ENCODE data around the gene LNX2.

The LNX2 gene

DNA sequence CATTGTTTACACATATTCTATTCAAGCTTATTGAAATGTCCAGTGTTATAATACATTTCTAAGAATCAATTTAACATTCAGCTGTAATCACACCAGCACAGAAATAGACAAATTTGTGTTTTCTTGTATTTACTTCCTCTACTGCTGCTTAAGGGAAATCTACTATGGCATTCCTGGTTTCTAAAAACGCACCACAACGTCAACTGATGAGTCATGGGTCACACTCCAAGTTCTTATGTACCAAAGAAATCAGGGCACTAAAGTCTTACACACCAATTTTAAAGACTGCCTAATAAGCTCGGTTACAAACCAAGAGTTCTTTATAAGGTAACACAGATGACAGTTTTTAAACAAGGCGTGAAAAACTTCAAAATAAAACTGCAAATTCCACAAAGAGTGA, 13.2 kb downstream of the LNX2 start:
- DNase-seq (ENCODE audit: low read depth), result peak; percentile 42

DNA sequence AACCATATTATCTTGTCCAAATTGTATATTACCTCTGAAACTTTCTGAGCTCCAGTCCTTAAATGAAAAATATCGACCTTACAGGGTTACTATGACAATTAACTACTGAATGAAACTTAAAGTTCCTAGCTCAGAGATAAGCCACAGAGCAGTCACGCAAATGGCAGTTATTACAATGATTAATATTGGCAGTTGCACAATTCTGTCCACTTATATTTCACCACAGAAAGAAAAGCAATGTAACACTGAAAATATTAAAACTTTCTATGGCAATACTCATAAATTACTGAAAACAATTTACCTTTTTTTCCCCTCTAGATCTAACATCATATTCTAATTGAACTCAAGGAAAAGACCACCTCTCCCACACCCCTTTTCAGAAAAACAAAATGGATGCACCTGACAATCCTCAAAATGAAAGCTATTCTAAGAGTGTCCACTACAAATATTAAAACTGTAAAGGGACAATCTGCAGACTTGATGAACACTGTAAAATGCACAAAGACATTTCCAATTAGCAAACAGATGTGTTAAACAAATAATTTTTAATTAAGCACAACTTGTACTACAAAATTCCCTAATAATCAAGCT, 14.6 kb downstream of the LNX2 start:
- DNase-seq (ENCODE audit: low read depth), result no peak

DNA sequence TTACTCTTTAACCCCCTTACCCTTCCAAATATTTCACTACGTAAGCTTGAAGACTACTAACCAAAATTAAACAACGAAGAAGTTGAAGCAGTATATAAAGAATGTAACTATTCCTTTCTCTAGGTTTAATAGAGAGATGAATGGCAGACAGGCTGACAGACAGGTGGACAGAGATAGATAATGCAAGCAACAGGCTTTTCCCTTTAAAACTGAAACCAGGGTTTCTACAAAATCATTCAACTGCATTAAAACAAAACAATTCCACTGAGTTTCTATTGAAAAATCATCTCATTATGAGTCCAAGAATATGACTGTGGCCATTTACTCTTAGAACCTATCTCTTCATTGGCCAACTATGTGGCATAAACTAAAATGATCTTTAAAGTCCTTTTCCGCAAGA, 15.2 kb downstream of the LNX2 start:
- DNase-seq (ENCODE audit: low read depth), result no peak

DNA sequence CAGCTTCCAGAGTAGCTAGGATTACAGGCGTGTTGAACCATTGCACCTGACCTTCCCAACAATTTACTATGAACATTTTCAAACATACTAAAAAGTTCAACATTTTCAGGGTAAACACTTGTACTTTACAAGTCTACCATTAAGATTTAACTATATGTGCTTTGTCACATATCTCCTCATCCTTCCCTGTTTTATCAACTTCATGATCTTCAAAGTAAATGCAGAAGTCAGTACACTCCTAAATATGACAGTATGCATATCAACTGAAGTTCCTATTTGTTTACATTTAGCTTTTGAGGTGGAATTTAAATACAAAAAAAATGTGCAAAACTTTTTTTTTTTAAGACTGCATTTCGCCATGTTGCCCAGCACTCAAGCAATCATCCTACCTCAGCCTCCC, 18.5 kb downstream of the LNX2 start:
- no peak for DNase-seq (ENCODE audit: low read depth)

DNA sequence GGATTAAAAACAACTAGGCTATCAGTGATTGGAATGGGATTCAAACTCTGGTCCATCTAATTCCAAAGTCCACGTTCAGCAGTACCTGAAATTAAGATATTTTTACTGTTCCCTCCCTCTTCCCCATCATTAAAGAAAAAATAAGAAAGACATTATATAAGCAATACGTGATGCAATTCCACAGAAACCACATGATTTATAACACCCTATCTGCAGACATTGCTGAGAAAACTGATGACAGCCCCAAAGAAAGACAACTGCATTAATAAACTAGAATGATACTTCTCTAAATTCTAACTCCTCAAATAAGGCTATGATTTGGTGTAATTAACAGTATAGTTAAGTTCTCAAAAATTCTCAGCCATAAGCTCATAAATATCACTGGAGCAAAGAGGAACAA, 19.1 kb downstream of the LNX2 start:
- DNase-seq (ENCODE audit: low read depth), result no peak

DNA sequence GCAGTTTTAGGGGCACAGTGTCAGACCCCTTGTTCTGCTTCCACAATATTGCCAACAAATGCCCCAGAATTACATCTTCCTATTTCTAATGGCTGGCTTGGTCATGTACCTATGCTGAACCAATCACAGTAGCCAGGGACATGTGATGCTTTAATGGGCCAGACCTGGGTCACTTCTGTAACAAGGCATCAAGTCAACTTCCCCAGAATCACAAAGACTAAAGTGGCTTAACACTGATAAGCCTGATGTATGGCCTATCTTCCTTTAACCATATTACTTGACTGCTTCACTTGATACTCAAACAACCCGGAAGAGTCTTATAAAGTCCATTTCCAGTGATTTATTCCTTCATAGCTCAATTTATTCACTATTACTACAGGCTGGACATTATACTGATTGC, 19.6 kb downstream of the LNX2 start:
- no peak for DNase-seq (ENCODE audit: low read depth)

DNA sequence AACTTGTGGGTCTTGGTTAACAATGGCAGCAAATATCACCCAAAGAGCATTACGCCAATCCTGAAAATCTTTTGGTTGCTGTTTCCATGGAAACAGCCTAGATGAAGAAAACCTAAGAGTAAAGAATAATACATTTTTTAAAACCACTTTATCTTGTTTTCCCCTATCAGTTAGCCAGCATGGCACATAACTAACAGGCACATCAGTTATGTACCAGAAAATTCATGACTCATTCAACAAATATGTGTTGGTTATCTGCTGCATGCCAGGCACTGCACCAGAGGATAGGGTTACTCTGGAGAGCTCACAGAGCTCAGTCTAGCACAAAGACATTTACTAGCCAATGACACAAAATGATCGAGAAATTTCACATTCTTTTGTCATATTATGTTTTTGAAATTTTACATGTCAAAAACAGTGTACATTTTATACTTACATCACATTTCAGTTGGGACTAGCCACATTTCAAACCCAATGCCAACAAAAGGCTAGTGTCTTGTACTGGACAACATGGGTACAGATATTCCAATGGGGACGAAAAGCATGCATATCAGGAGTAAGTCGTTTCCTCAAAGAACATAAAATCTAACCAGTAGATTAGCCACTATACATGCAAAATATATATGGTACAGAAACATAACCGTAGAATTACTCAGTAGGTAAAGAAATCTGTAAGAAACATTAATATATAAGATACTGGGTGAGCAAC, 20.3 kb downstream of the LNX2 start:
- DNase-seq (ENCODE audit: low read depth), result no peak

DNA sequence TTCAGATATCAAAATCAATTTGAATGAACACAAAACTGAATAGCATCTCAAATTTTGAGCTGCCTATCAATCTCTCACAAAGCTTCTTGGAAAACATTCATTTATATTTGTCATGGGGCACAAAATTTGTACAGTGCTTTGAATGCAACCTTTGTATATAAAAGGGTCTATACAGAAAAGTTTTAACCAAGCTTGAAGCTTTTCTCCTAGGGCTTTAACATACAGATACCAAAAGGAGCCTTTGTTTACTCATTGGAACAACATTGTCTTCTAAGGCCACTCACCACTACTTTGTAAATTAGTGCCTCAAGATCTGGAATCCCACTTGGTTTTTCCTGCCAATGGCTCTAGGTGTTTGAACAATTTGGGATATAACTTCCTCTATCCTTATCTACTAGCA, 21.2 kb downstream of the LNX2 start:
- no peak for DNase-seq (ENCODE audit: low read depth)

DNA sequence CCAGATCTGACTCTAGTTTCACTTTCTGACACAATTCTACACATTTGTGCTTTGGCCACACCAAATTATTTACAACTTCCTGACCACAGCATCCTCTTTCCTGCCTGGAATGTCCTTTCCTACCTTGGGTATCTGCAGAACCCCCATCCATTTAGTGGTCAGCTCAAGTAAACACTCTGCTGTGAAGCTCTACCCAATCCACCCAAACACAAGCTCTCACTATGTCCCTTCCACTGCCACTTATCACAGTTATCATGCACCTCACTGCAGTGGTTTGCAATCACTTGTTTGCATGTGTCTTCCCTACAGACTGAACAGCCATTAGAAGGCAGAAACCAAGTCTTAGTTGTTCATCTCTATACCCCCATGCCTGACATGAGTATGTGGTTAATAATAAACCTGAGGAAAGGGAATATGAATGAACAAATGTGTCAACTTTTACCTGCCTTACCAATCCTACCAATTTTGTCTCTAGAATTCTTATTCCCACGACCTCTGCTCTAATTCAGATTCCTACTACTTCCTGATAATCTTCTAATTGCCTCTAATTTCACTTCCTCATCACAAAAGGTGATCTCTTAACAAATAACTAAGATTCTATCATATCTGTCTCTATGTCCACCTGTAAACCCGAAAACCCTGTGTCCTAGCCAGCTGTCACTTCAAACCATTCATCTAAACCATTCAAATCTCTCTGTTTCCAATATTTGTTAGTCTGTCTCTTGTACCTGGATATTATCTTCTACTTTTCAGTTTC, 25.1 kb downstream of the LNX2 start:
- no peak for DNase-seq (ENCODE audit: low read depth)

DNA sequence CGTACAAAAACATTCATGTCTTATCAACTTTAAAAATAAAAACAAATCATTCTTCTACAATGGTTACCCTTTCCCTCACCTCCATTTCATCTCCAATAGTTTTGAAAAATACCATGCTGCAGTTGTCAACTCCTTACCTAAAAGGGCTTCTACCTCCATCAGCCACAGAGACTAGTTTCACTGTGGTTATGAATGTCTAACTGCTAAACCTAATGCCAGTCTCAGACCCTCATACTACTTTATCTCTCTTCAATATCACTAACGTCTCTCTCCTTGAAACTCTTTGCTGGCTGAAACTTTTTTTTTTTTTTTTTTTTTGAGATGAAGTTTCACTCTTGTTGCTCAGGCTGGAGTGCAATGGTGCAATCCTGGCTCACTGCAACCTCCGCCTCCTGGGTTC, 27.1 kb downstream of the LNX2 start:
- no peak for DNase-seq (ENCODE audit: low read depth)

DNA sequence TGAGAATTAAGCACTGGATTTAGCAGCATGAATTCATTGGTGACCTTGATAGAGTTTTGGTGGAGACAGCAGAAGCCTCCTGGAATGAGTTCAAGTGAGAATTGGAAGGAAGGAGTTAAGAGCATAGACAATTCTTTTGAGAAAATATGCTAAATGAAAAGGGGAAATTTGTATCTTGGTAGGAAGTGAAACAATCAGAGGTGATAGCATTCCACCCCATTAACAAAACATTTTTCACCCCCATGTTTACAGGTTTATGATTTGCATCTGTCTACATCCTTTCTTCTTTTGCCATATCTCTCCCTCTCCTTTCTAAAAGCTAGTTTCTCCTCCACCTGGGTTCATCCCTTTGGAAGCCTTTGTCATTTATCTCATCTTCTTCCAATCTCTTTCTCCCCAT, 27.5 kb downstream of the LNX2 start:
- no peak for DNase-seq (ENCODE audit: low read depth)

DNA sequence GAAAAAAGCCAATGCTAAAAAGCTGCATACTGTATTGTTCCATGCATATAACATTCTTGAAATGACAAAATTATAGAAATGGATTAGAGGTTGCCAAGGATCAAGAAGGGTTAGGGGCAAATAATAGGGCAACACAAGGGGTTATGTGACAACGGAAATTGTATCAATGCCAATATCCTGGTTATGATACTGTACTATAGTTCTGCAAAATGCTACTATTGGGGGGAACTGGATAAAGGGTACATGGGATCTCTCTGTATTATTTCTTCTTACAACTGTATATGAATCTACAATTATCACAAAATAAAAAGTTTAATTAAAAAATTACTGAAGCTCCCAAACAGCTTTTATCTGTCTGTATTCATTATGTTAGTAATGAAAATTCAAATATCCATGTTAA, 31.9 kb downstream of the LNX2 start:
- no peak for DNase-seq (ENCODE audit: low read depth)

DNA sequence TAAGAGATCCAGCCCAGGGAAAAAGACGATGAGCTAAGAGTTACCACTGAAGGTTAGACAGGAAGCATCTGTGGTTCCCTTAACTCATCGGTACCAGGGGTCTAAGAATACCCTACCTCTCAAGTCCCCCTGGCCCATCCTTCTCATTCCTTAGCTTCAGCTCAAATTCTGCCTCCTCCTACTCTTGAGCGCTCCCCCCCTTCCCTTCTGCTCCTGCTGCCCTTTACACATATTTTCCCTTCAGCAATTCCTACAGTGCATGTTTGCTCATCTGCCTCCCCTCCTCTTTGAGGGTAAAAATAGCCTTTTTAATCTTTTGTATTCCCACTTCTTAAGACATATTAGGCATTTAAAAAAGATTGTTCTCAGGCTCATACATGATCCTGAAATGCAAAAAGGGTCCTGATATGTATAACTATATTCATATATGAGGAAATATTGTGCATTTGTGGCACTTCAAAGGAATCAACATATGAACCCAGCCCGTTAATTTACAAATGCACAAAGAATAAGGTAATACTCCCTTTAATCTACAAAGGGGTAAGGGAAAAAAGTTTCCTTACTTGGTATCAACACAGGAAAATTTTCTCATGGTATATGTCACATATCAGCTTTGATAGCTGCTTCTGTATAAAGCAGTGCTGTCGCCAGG, 33.1 kb downstream of the LNX2 start:
- no peak for DNase-seq (ENCODE audit: low read depth)

DNA sequence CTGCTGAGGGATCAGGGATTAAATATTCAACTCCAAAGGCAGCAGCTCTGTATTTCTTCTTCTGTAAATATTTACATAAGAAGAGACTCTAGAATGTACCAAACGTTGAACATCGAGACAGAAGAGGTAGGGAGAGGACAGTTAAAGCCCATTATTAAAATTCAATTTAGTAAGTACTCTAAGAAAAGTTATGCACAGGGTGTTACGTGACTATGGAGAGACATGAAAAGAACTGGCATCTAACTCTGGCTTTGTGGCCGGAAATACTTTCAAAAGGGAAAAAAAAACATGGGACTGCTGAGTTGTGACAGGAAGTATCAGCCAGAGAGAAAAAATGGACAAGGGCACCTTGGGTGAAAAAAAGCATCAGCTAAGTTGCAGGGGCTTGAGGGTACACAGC, 36.7 kb downstream of the LNX2 start:
- peak; percentile 25 for DNase-seq (ENCODE audit: low read depth)

DNA sequence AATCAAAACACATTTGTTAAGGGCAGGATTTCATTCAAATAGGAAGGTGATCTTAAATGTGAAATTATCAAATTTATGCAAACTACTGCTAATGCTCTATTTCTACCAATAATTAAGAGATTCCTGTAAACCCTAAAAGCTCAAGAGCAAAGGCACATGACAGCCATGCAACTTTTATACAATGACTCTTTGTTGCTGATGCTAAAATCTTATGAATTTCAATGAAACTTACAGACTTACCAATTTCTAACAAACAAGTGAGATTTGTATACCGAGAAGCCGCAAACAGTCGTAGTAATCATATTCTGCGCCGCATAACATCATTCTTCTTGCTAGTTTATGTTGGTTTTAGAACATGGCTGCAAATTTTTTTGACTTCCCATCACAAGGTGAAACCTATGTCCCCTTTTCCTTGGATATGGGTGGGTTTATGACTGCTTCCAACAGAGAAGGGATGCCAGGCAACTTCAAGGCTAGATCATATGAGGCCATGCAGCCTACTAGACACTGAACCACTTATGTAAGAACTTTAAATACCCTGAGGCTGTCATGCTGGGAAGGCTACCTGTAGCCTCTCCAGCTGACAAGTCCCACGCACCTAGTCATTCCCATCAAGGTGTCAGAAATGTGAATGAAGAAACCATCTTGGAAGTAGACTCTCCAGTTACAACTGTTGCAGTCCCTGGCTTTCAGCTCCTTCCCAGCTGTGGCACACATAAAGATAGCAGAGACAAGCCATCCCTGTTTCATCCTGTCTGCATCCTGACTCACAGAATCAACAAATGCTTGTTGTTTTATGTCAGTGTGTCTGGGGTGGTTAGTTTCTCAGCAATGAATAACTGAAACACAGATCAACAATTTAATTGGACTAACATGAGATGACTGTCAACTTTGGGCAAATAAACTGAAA, 42.0 kb downstream of the LNX2 start:
- DNase-seq (ENCODE audit: low read depth), result peak; percentile 31

DNA sequence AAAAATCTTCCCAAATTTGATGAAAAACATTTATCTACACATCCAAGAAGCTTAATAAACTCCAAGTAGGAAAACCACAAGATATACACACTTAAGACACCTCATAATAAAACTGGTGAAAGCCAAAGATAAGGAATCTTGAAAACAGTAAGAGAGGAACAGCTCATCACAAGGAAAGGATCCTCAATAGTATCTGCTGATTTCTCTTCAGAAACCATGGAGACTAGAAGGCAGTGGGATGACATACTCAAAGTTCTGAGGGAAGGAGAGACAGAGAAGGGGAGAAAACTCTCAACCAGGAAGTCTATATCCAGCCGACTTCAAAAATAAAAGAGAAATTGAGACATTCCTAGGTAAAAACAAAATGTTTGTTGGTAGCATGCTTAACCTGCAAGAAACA, 45.7 kb downstream of the LNX2 start:
- no peak for DNase-seq (ENCODE audit: low read depth)

DNA sequence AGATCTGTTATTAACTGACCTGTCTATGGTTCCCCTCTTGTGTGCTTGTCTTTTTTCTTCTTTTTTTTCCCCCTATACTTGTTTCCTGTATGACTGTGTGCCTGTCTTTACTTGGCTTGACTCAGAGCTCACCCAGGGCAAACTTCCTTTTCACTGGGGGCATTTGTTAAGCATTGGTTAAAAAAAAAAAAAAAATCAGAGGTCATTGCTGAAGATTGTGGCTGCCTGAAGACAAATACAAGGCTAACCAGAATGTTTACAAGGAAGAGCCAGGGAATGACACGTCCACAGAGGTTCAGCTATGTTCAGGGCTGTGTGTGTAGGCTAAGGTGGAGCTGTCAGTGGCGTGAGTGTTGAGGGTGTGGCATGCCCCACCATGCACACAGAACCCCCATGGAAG, 47.1 kb downstream of the LNX2 start:
- DNase-seq (ENCODE audit: low read depth), result no peak

DNA sequence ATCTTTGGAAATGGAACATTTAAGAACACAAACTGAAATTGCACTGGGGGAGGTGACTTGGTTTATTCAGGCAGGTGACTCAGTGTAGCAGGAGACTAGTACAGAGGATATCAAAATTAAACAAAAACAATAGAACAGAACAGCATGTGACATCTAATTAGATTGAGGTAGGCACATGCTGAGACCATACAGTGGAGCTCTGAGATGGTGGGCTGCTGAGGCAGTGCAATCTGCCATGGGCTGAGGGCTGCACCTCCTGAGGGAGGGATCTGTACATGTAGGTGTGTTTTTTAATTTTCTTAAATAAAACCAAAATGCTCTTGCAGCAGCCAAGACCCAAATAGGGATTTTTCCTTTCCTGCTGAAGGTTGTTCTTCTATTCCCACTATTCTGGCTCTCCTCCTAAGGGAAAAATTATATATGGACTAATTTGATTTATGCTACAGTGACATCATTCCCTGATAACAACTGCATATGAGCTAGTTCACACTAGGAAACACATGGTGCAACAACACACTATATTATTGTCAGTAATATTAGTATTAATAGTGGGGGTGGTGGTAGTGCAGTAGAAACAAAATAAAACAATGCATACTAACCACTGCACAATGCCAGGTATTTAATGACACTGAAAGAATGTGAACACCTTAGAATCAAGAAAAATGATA, 48.0 kb downstream of the LNX2 start:
- no peak for DNase-seq (ENCODE audit: low read depth)

DNA sequence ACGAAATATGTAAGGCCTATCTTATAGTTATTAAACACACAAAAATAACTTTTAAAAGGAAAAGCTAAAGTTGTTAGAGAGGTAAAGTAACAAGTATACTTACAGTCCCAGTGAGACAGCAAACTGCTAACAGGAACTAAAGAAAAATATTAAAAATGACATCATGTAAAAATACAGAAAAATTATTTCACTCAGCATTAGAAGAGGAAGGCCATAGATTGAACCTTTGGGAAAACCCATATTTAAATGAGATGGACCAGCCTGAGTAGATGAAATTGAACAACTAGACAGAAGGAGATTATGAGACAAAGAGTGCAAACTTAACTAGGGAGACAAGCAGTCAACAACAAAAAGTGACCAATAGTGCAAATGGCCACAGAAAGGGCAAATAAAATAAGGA, 49.4 kb downstream of the LNX2 start:
- DNase-seq (ENCODE audit: low read depth), result no peak

DNA sequence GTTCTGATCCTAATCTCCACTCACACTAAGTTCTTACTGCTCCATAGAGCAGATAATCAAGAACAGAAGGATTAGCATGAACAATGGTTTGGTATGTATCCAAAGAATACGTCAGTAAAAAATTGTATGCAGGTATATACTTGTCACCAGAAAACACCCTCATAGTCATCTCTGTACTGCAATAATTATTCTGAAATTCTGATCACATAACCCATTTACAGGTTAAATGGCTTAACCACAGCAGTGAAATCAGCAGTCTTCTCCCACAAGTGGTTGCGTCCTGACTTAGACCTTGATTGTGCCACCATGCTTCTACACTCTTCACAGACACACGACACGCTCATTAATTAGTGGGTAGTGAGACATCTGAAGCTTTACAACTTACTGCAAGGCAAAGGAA, 50.9 kb downstream of the LNX2 start:
- DNase-seq (ENCODE audit: low read depth), result no peak

DNA sequence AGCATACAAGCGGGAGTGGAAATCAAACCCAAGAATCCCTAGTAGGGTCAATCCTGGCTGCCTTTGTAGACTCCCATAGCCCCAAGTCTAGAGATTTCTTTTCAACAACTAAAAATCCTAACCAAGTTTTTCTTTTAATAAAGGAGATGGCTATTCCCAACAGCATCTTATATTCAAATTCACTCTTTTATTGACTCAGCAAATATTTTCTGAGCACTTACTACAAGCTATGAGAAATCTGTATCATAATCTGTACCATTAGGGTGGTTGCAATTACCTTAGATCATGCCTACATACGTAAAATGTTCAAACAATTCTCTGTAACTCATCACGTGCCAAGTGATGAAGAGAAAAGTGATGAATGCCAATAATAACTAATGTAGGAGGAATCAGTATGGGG, 54.5 kb downstream of the LNX2 start:
- no peak for DNase-seq (ENCODE audit: low read depth)
